ENCODE data around the gene TNXB. TPM values are rescaled to one million over a fixed set of nuclear protein-coding genes. Genes with fewer than 3 reads are reported as not detected.
"Not testable (repeated sequence)": the region's sequence is repeated elsewhere in the genome, so short reads cannot be mapped to it uniquely, and the experiment has no call there.

The TNXB gene
- total and polyA plus RNA-seq, 2 of the 4 experiments (the other 2 are of a cell fraction), result 0.05 TPM; not detected in 1

- H3K36me3 ChIP-seq (ENCODE audit: control insufficient read depth, insufficient read depth, low read length); H4K5ac ChIP-seq (ENCODE audit: low read depth, low read length); H2BK15ac ChIP-seq (ENCODE audit: low read depth, low read length); H3K56ac ChIP-seq (ENCODE audit: extremely low read depth, insufficient read depth, low read length); H3K9me3 ChIP-seq (ENCODE audit: control insufficient read depth, insufficient read depth, low read length); H3K9me1 ChIP-seq (ENCODE audit: insufficient read depth, low read length); H3K4me3 ChIP-seq (ENCODE audit: insufficient read depth, low read depth, low read length); H2BK5ac ChIP-seq (ENCODE audit: low read depth, low read length, poor library complexity, severe bottlenecking); H2BK20ac ChIP-seq (ENCODE audit: low read depth, low read length); H3K4ac ChIP-seq (ENCODE audit: low read depth, low read length); H2BK120ac ChIP-seq (ENCODE audit: low read depth, low read length); H3K14ac ChIP-seq (replicated peaks; ENCODE audit: low read depth, low read length); H2AK5ac ChIP-seq (ENCODE audit: low read depth, low read length); H3K4me2 ChIP-seq (ENCODE audit: low read depth, low read length); H3K9ac ChIP-seq (ENCODE audit: low read depth, low read length); in situ Hi-C loops (cut with MboI; ENCODE audit: low sequenced_read_pairs); H4K20me1 ChIP-seq (ENCODE audit: insufficient read depth, low read length); H3K27me3 ChIP-seq (ENCODE audit: control insufficient read depth, insufficient read depth, low read length); H4K91ac ChIP-seq (ENCODE audit: insufficient read depth, low read depth, low read length); H2AFZ ChIP-seq (replicated peaks; ENCODE audit: low read length, poor library complexity); H3K23ac ChIP-seq (ENCODE audit: low read depth, low read length); BruUV-seq (replicated peaks); dilution Hi-C loops (cut with HindIII; ENCODE audit: low sequenced_read_pairs, unreplicated experiment); H4K8ac ChIP-seq (ENCODE audit: low read depth in 2 of 2, low read length in 2 of 2); H3K79me1 ChIP-seq (ENCODE audit: low read depth in 1 of 2, low read length in 2 of 2); H3K18ac ChIP-seq (ENCODE audit: low read depth, low read length); H2AK9ac ChIP-seq (replicated peaks; ENCODE audit: low read depth, low read length, poor library complexity); CTCF ChIA-PET; ATAC-seq (ENCODE audit: low read depth); DNase-seq; POLR2A ChIA-PET (ENCODE audit: unreplicated experiment); H3K27ac ChIP-seq (ENCODE audit: insufficient read depth, low read length): not testable (repeated sequence)
- H3K4me1 ChIP-seq (ENCODE audit: control insufficient read depth, insufficient read depth, low read length), result peaks cover 12% of the 10 kb centered on the region; the same call in 1 of the 2 replicates
- intact Hi-C loops (cut with micrococcal nuclease), result loop anchor here (10.0 kb wide), 1 partner anchor 113 kb away; the partner anchor contains the start of genes PPT2 and PRRT1
- no CpG with 5 or more reads among the region's 15 CpGs for WGBS, 2 experiments (ENCODE audit: extremely low coverage in 2 of 2, insufficient read length in 1 of 2)
Measured at GRCh38 chr6:32042276-32042675, 66.9 kb downstream of the TNXB start.

GRCh38 chr6:32041385-32041784, 67.8 kb downstream of the TNXB start:
- POLR2A ChIA-PET (ENCODE audit: unreplicated experiment); BruUV-seq (replicated peaks); H3K27me3 ChIP-seq (ENCODE audit: control insufficient read depth, insufficient read depth, low read length): not testable (repeated sequence)

More at GRCh38 chr6:32041385-32041784, 67.8 kb downstream of the TNXB start:
- H3K4ac ChIP-seq (ENCODE audit: low read depth, low read length); H3K56ac ChIP-seq (ENCODE audit: extremely low read depth, insufficient read depth, low read length); H4K91ac ChIP-seq (ENCODE audit: insufficient read depth, low read depth, low read length); H3K18ac ChIP-seq (ENCODE audit: low read depth, low read length); H3K14ac ChIP-seq (replicated peaks; ENCODE audit: low read depth, low read length); H3K9me3 ChIP-seq (ENCODE audit: control insufficient read depth, insufficient read depth, low read length); H3K9me1 ChIP-seq (ENCODE audit: insufficient read depth, low read length); H4K20me1 ChIP-seq (ENCODE audit: insufficient read depth, low read length); DNase-seq; H3K23ac ChIP-seq (ENCODE audit: low read depth, low read length); H2BK15ac ChIP-seq (ENCODE audit: low read depth, low read length); H3K9ac ChIP-seq (ENCODE audit: low read depth, low read length); H3K4me2 ChIP-seq (ENCODE audit: low read depth, low read length); H2BK20ac ChIP-seq (ENCODE audit: low read depth, low read length); CTCF ChIA-PET; H4K5ac ChIP-seq (ENCODE audit: low read depth, low read length); H3K79me1 ChIP-seq (ENCODE audit: low read depth in 1 of 2, low read length in 2 of 2); H3K4me3 ChIP-seq (ENCODE audit: insufficient read depth, low read depth, low read length); in situ Hi-C loops (cut with MboI; ENCODE audit: low sequenced_read_pairs); H2AFZ ChIP-seq (replicated peaks; ENCODE audit: low read length, poor library complexity); H2BK5ac ChIP-seq (ENCODE audit: low read depth, low read length, poor library complexity, severe bottlenecking); H2AK5ac ChIP-seq (ENCODE audit: low read depth, low read length); H3K4me1 ChIP-seq (ENCODE audit: control insufficient read depth, insufficient read depth, low read length); H3K27ac ChIP-seq (ENCODE audit: insufficient read depth, low read length); H2BK120ac ChIP-seq (ENCODE audit: low read depth, low read length); ATAC-seq (ENCODE audit: low read depth); H4K8ac ChIP-seq (ENCODE audit: low read depth in 2 of 2, low read length in 2 of 2); H3K36me3 ChIP-seq (ENCODE audit: control insufficient read depth, insufficient read depth, low read length); H2AK9ac ChIP-seq (replicated peaks; ENCODE audit: low read depth, low read length, poor library complexity); dilution Hi-C loops (cut with HindIII; ENCODE audit: low sequenced_read_pairs, unreplicated experiment): not testable (repeated sequence)
- no CpG with 5 or more reads among the region's 10 CpGs for WGBS, 2 experiments (ENCODE audit: extremely low coverage in 2 of 2, insufficient read length in 1 of 2)
- intact Hi-C loops (cut with micrococcal nuclease), result loop anchor here (10.0 kb wide), 1 partner anchor 113 kb away; the partner anchor contains the start of genes PPT2 and PRRT1
